Bronchial epithelial cell (primary cell): ENCODE results near the gene CERS3. TPM values are rescaled to one million over a fixed set of nuclear protein-coding genes. Genes with fewer than 3 reads are reported as not detected.

Source experiments
- DNase-seq: peaks from one replicate; pipeline ENCODE4 v3.0.0-alpha.2; 2010; ENCODE audit warnings: low read depth
- FAIRE-seq: peaks from 2 replicates; lab custom pipeline; 2011; peaks lifted over from hg19 to GRCh38; lab: Jason Lieb, UNC
- H3K27me3 ChIP-seq: 2 replicates; pipeline ENCODE4 v1.5.1; 2011; ENCODE audit warnings: low read length; ENCODE audit not compliant: control insufficient read depth, insufficient read depth
- H3K36me3 ChIP-seq: 2 replicates; pipeline ENCODE4 v1.5.1; 2011; ENCODE audit warnings: low read length; ENCODE audit not compliant: control insufficient read depth, insufficient read depth
- H3K4me3 ChIP-seq: 2 replicates; pipeline ENCODE4 v1.5.1; 2011; ENCODE audit warnings: mild to moderate bottlenecking, low read depth, low read length, control low read depth
- CTCF ChIP-seq: IDR thresholded peaks from 2 replicates; pipeline ENCODE4 v1.5.1; 2011; ENCODE audit warnings: mild to moderate bottlenecking, moderate library complexity, low read length, control low read depth, inconsistent platforms; ENCODE audit not compliant: insufficient read depth, severe bottlenecking
- total RNA-seq: library from RNA; depleted of rRNA; stranded (reverse); fragments of >200 nt; gene quantifications from 2 replicates; pipeline ENCODE4 v1.2.1, GENCODE V29; 2014

Gene CERS3
- total RNA-seq, 1 donor from 2014 or later, result 4.7 TPM

- no peak for TF ChIP-seq CTCF
- H3K4me3 ChIP-seq, result no peak overlapping the region
These were observed 2.7 kb downstream of the CERS3 start for GRCh38 chr15:100526027-100526481.

GRCh38 chr15:100525436-100525835, 3.3 kb downstream of the CERS3 start:
- Histone ChIP-seq H3K36me3 (no peaks in the 10 kb centered on the region), H3K4me3 (no peak overlapping the region), H3K27me3 (no peaks in the 10 kb centered on the region)
- FAIRE-seq, result no peak
- no peak for TF ChIP-seq CTCF
- DNase-seq, result no peak

More at GRCh38 chr15:100526027-100526481, 2.7 kb downstream of the CERS3 start:
- Histone ChIP-seq H3K36me3 (no peaks in the 10 kb centered on the region), H3K27me3 (no peaks in the 10 kb centered on the region)
- DNase-seq (no peak), FAIRE-seq (no peak)

- TF ChIP-seq CTCF, result no peak
- Histone ChIP-seq H3K4me3 (no peak overlapping the region), H3K36me3 (no peaks in the 10 kb centered on the region), H3K27me3 (no peaks in the 10 kb centered on the region)
- FAIRE-seq (no peak), DNase-seq (no peak)
These were observed 4.4 kb downstream of the CERS3 start for GRCh38 chr15:100524326-100524725.

- no peak for FAIRE-seq
- no peak for TF ChIP-seq CTCF
- Histone ChIP-seq H3K4me3 (no peak overlapping the region), H3K36me3 (no peaks in the 10 kb centered on the region), H3K27me3 (no peaks in the 10 kb centered on the region)
- no peak for DNase-seq
These were observed 6.8 kb downstream of the CERS3 start for GRCh38 chr15:100521907-100522306.

GRCh38 chr15:100520132-100520921, 8.4 kb downstream of the CERS3 start:
- no peaks in the 10 kb centered on the region for H3K27me3 ChIP-seq
- DNase-seq (no peak), FAIRE-seq (peak; percentile 32)
- no peak for TF ChIP-seq CTCF
- no peak overlapping the region for H3K4me3 ChIP-seq
- H3K36me3 ChIP-seq, result no peaks in the 10 kb centered on the region
